Activated naive CD8-positive, alpha-beta T cell treated with anti-CD3 and anti-CD28 coated beads for 36 hours (primary cell): ENCODE measurements around the gene MYOD1. TPM values are rescaled to one million over a fixed set of nuclear protein-coding genes. Genes with fewer than 3 reads are reported as not detected.
A peak's percentile ranks its signal among the peaks of the same experiment; 100 is the strongest.

Experiments used
- DNase-seq: peaks from one replicate; pipeline ENCODE4 v3.0.0; 2021
- H3K27ac Mint-ChIP-seq: one replicate; pipeline ENCODE4 v1.8.0; 2022; ENCODE audit warnings: mild to moderate bottlenecking, moderate library complexity, mixed read lengths
- H3K27me3 Mint-ChIP-seq: one replicate; pipeline ENCODE4 v1.8.0; 2022; ENCODE audit warnings: mild to moderate bottlenecking, mixed read lengths
- H3K36me3 Mint-ChIP-seq: one replicate; pipeline ENCODE4 v1.8.0; 2021; ENCODE audit warnings: mild to moderate bottlenecking, mixed read lengths
- H3K4me1 Mint-ChIP-seq: one replicate; pipeline ENCODE4 v1.8.0; 2021; ENCODE audit warnings: mixed read lengths
- H3K4me3 Mint-ChIP-seq: one replicate; pipeline ENCODE4 v1.8.0; 2022; ENCODE audit warnings: mild to moderate bottlenecking, moderate library complexity, mixed read lengths
- H3K9me3 Mint-ChIP-seq: one replicate; pipeline ENCODE4 v1.8.0; 2022; ENCODE audit warnings: mixed read lengths
- total RNA-seq, 2 experiments: library from RNA; stranded (reverse); gene quantifications; one replicate each; pipeline ENCODE4 v1.2.3, GENCODE V29; 2021

Gene MYOD1
- total RNA-seq, 2 experiments from 2014 or later = not detected

GRCh38 chr11:17735818-17736578 is 16.6 kb downstream of the MYOD1 start:
- peaks cover 2% of the 10 kb centered on the region for H3K4me1 Mint-ChIP-seq
- peak; percentile 21 for DNase-seq
- no peak overlapping the region for H3K27ac Mint-ChIP-seq
- H3K4me3 Mint-ChIP-seq = no peak overlapping the region
- peaks cover 62% of the 10 kb centered on the region for H3K27me3 Mint-ChIP-seq
- H3K9me3 Mint-ChIP-seq = no peaks in the 10 kb centered on the region
- no peaks in the 10 kb centered on the region for H3K36me3 Mint-ChIP-seq

GRCh38 chr11:17736579-17736893 is 17.2 kb downstream of the MYOD1 start:
- peaks cover 61% of the 10 kb centered on the region for H3K27me3 Mint-ChIP-seq
- H3K4me3 Mint-ChIP-seq = no peak overlapping the region
- H3K36me3 Mint-ChIP-seq = no peaks in the 10 kb centered on the region
- H3K9me3 Mint-ChIP-seq = no peaks in the 10 kb centered on the region
- peaks cover 2% of the 10 kb centered on the region for H3K4me1 Mint-ChIP-seq
- no peak for DNase-seq
- no peak overlapping the region for H3K27ac Mint-ChIP-seq

- H3K27me3 Mint-ChIP-seq = peaks cover 60% of the 10 kb centered on the region
- no peaks in the 10 kb centered on the region for H3K9me3 Mint-ChIP-seq
- H3K4me1 Mint-ChIP-seq = peaks cover 2% of the 10 kb centered on the region
- no peaks in the 10 kb centered on the region for H3K36me3 Mint-ChIP-seq
- no peak for DNase-seq
- no peak overlapping the region for H3K27ac Mint-ChIP-seq
- H3K4me3 Mint-ChIP-seq = no peak overlapping the region
These were observed 17.8 kb downstream of the MYOD1 start for GRCh38 chr11:17736930-17737817.

GRCh38 chr11:17738151-17738973 is 19.0 kb downstream of the MYOD1 start:
- Mint-ChIP-seq H3K4me1 (peaks cover 2% of the 10 kb centered on the region), H3K36me3 (no peaks in the 10 kb centered on the region), H3K27me3 (peaks cover 48% of the 10 kb centered on the region), H3K27ac (no peak overlapping the region), H3K9me3 (no peaks in the 10 kb centered on the region), H3K4me3 (no peak overlapping the region)
- no peak for DNase-seq

GRCh38 chr11:17739945-17740338 is 20.6 kb downstream of the MYOD1 start:
- DNase-seq = no peak
- H3K9me3 Mint-ChIP-seq = no peaks in the 10 kb centered on the region
- no peaks in the 10 kb centered on the region for H3K36me3 Mint-ChIP-seq
- no peak overlapping the region for H3K4me3 Mint-ChIP-seq
- peaks cover 2% of the 10 kb centered on the region for H3K4me1 Mint-ChIP-seq
- H3K27me3 Mint-ChIP-seq = peaks cover 38% of the 10 kb centered on the region
- H3K27ac Mint-ChIP-seq = no peak overlapping the region

GRCh38 chr11:17740649-17741235 is 21.4 kb downstream of the MYOD1 start:
- no peak overlapping the region for H3K27ac Mint-ChIP-seq
- DNase-seq = no peak

GRCh38 chr11:17741487-17741886 is 22.1 kb downstream of the MYOD1 start:
- H3K27ac Mint-ChIP-seq = no peak overlapping the region
- peaks cover 2% of the 10 kb centered on the region for H3K4me1 Mint-ChIP-seq
- no peaks in the 10 kb centered on the region for H3K36me3 Mint-ChIP-seq
- no peaks in the 10 kb centered on the region for H3K9me3 Mint-ChIP-seq
- peaks cover 34% of the 10 kb centered on the region for H3K27me3 Mint-ChIP-seq
- no peak overlapping the region for H3K4me3 Mint-ChIP-seq
- no peak for DNase-seq

More at GRCh38 chr11:17740649-17741235, 21.4 kb downstream of the MYOD1 start:
- Mint-ChIP-seq H3K36me3 (no peaks in the 10 kb centered on the region), H3K4me3 (no peak overlapping the region), H3K9me3 (no peaks in the 10 kb centered on the region), H3K27me3 (peaks cover 38% of the 10 kb centered on the region), H3K4me1 (peaks cover 2% of the 10 kb centered on the region)

- no peaks in the 10 kb centered on the region for H3K4me1 Mint-ChIP-seq
- H3K27me3 Mint-ChIP-seq = peaks cover 29% of the 10 kb centered on the region
- H3K9me3 Mint-ChIP-seq = no peaks in the 10 kb centered on the region
- no peak overlapping the region for H3K27ac Mint-ChIP-seq
- H3K36me3 Mint-ChIP-seq = no peaks in the 10 kb centered on the region
- no peak overlapping the region for H3K4me3 Mint-ChIP-seq
- no peak for DNase-seq
These were observed 22.6 kb downstream of the MYOD1 start for GRCh38 chr11:17742019-17742418.

- no peak overlapping the region for H3K4me3 Mint-ChIP-seq
These were observed 23.8 kb downstream of the MYOD1 start for GRCh38 chr11:17743026-17743807.

GRCh38 chr11:17743808-17744119 is 24.4 kb downstream of the MYOD1 start:
- Mint-ChIP-seq H3K27ac (no peak overlapping the region), H3K36me3 (no peaks in the 10 kb centered on the region), H3K4me3 (no peak overlapping the region), H3K9me3 (no peaks in the 10 kb centered on the region), H3K4me1 (no peaks in the 10 kb centered on the region), H3K27me3 (peaks cover 19% of the 10 kb centered on the region)
- DNase-seq = no peak

More at GRCh38 chr11:17743026-17743807, 23.8 kb downstream of the MYOD1 start:
- Mint-ChIP-seq H3K27me3 (peaks cover 23% of the 10 kb centered on the region), H3K27ac (no peak overlapping the region), H3K4me1 (no peaks in the 10 kb centered on the region), H3K9me3 (no peaks in the 10 kb centered on the region), H3K36me3 (no peaks in the 10 kb centered on the region)
- no peak for DNase-seq

GRCh38 chr11:17744151-17744940 is 25.0 kb downstream of the MYOD1 start:
- no peak overlapping the region for H3K27ac Mint-ChIP-seq
- H3K4me3 Mint-ChIP-seq = no peak overlapping the region
- no peaks in the 10 kb centered on the region for H3K4me1 Mint-ChIP-seq
- H3K9me3 Mint-ChIP-seq = no peaks in the 10 kb centered on the region
- no peaks in the 10 kb centered on the region for H3K36me3 Mint-ChIP-seq
- DNase-seq = no peak
- peaks cover 19% of the 10 kb centered on the region for H3K27me3 Mint-ChIP-seq

- H3K9me3 Mint-ChIP-seq = no peaks in the 10 kb centered on the region
- no peak overlapping the region for H3K4me3 Mint-ChIP-seq
- H3K36me3 Mint-ChIP-seq = no peaks in the 10 kb centered on the region
- H3K27me3 Mint-ChIP-seq = peaks cover 17% of the 10 kb centered on the region
- no peak overlapping the region for H3K27ac Mint-ChIP-seq
- no peaks in the 10 kb centered on the region for H3K4me1 Mint-ChIP-seq
- DNase-seq = no peak
These were observed 25.8 kb downstream of the MYOD1 start for GRCh38 chr11:17745023-17745772.

GRCh38 chr11:17746096-17746495 is 26.7 kb downstream of the MYOD1 start:
- H3K4me3 Mint-ChIP-seq = no peak overlapping the region
- no peaks in the 10 kb centered on the region for H3K36me3 Mint-ChIP-seq
- H3K27me3 Mint-ChIP-seq = peaks cover 16% of the 10 kb centered on the region
- no peaks in the 10 kb centered on the region for H3K4me1 Mint-ChIP-seq
- H3K9me3 Mint-ChIP-seq = no peaks in the 10 kb centered on the region
- DNase-seq = no peak
- no peak overlapping the region for H3K27ac Mint-ChIP-seq
